IMR-90 (cell line): ENCODE measurements around the gene EDNRB. TPM values are rescaled to one million over a fixed set of nuclear protein-coding genes. Genes with fewer than 3 reads are reported as not detected.

ENCODE experiments used
- ATAC-seq: fragments of 200-7000 bp; cut with Tn5 transposase; 2 replicates; pipeline ENCODE4 v1.9.1; 2020; ENCODE audit warnings: low read depth, mild to moderate bottlenecking, moderate library complexity
- BruUV-seq: library from RNA; stranded (reverse); fragments of 400-500 nt; replicated peaks from 2 replicates; lab custom pipeline; 2021; lab: Mats Ljungman, UMichigan
- CTCF ChIA-PET: fragments of 300-600 bp; formaldehyde crosslinking; extraction: SDS; loops from one replicate; lab custom pipeline; 2021; ENCODE audit warnings: antibody characterized with exemption; lab: Yijun Ruan, JAX
- POLR2A ChIA-PET: fragments of 300-600 bp; sonication (Branson Sonifier 250); formaldehyde crosslinking; loops from one replicate; lab custom pipeline; 2022; ENCODE audit warnings: antibody characterized with exemption; ENCODE audit not compliant: unreplicated experiment; lab: Charles Lee
- DNase-seq: peaks from one replicate; pipeline ENCODE4 v3.0.0; 2013
- H2AFZ ChIP-seq: replicated peaks from 2 replicates; pipeline ENCODE3; 2013; ENCODE audit warnings: low read length, mild to moderate bottlenecking; ENCODE audit not compliant: poor library complexity
- H2AK5ac ChIP-seq: 2 replicates; pipeline ENCODE4 v1.6.1; 2013; ENCODE audit warnings: low read depth, low read length, inconsistent platforms
- H2AK9ac ChIP-seq: replicated peaks from 2 replicates; pipeline ENCODE3; 2013; ENCODE audit warnings: mild to moderate bottlenecking, low read depth, low read length, moderate library complexity; ENCODE audit not compliant: poor library complexity
- H2BK120ac ChIP-seq: 2 replicates; pipeline ENCODE4 v1.6.1; 2013; ENCODE audit warnings: low read depth, low read length, inconsistent platforms
- H2BK15ac ChIP-seq: 3 replicates; pipeline ENCODE4 v1.6.1; 2013; ENCODE audit warnings: low read depth, low read length, inconsistent platforms
- H2BK20ac ChIP-seq: 2 replicates; pipeline ENCODE4 v1.6.1; 2013; ENCODE audit warnings: low read depth, mild to moderate bottlenecking, inconsistent platforms, low read length, moderate library complexity
- H2BK5ac ChIP-seq: 2 replicates; pipeline ENCODE4 v1.6.1; 2013; ENCODE audit warnings: mild to moderate bottlenecking, low read depth, low read length, inconsistent platforms; ENCODE audit not compliant: poor library complexity, severe bottlenecking
- H3K14ac ChIP-seq: replicated peaks from 2 replicates; pipeline ENCODE4 v1.6.1; 2013; ENCODE audit warnings: low read depth, low read length, inconsistent platforms
- H3K18ac ChIP-seq: 2 replicates; pipeline ENCODE4 v1.6.1; 2013; ENCODE audit warnings: low read depth, low read length, control low read depth
- H3K23ac ChIP-seq: 2 replicates; pipeline ENCODE4 v1.6.1; 2013; ENCODE audit warnings: low read depth, low read length, inconsistent platforms
- H3K27ac ChIP-seq: 2 replicates; pipeline ENCODE4 v1.5.1; 2013; ENCODE audit warnings: mild to moderate bottlenecking, control low read depth, low read length; ENCODE audit not compliant: insufficient read depth
- H3K27me3 ChIP-seq: 2 replicates; pipeline ENCODE4 v1.6.1; 2013; ENCODE audit warnings: low read length; ENCODE audit not compliant: control insufficient read depth, insufficient read depth
- H3K36me3 ChIP-seq: 2 replicates; pipeline ENCODE4 v1.6.1; 2013; ENCODE audit warnings: low read length, mixed read lengths; ENCODE audit not compliant: control insufficient read depth, insufficient read depth
- H3K4ac ChIP-seq: 2 replicates; pipeline ENCODE4 v1.6.1; 2013; ENCODE audit warnings: low read depth, low read length, inconsistent platforms
- H3K4me1 ChIP-seq: 2 replicates; pipeline ENCODE4 v1.6.1; 2013; ENCODE audit warnings: low read length, mixed read lengths; ENCODE audit not compliant: control insufficient read depth, insufficient read depth
- H3K4me2 ChIP-seq: 2 replicates; pipeline ENCODE4 v1.6.1; 2013; ENCODE audit warnings: low read depth, mild to moderate bottlenecking, control low read depth, low read length, moderate library complexity
- H3K4me3 ChIP-seq: 2 replicates; pipeline ENCODE4 v1.5.1; 2013; ENCODE audit warnings: low read depth, mild to moderate bottlenecking, control low read depth, low read length, moderate library complexity; ENCODE audit not compliant: insufficient read depth
- H3K56ac ChIP-seq: 2 replicates; pipeline ENCODE4 v1.6.1; 2013; ENCODE audit warnings: low read length, inconsistent platforms; ENCODE audit not compliant: insufficient read depth; ENCODE audit errors: extremely low read depth
- H3K79me1 ChIP-seq, 2 experiments: 2 replicates each; pipeline ENCODE4 v1.6.1; 2013; ENCODE audit warnings: low read length in 2 of 2, inconsistent platforms in 1 of 2, low read depth in 1 of 2
- H3K9ac ChIP-seq: 2 replicates; pipeline ENCODE4 v1.6.1; 2013; ENCODE audit warnings: low read depth, low read length, control low read depth
- H3K9me1 ChIP-seq: 2 replicates; pipeline ENCODE4 v1.6.1; 2013; ENCODE audit warnings: low read length, inconsistent platforms; ENCODE audit not compliant: insufficient read depth
- H3K9me3 ChIP-seq: 2 replicates; pipeline ENCODE4 v1.6.1; 2013; ENCODE audit warnings: low read length; ENCODE audit not compliant: control insufficient read depth, insufficient read depth
- H4K20me1 ChIP-seq: 2 replicates; pipeline ENCODE4 v1.6.1; 2013; ENCODE audit warnings: low read length, inconsistent platforms; ENCODE audit not compliant: insufficient read depth
- H4K5ac ChIP-seq: 2 replicates; pipeline ENCODE4 v1.6.1; 2013; ENCODE audit warnings: mild to moderate bottlenecking, low read depth, low read length, control low read depth
- H4K8ac ChIP-seq, 2 experiments: 2 replicates each; pipeline ENCODE4 v1.6.1; 2013; ENCODE audit warnings: low read depth in 2 of 2, low read length in 2 of 2, control low read depth in 1 of 2, inconsistent platforms in 1 of 2
- H4K91ac ChIP-seq: 2 replicates; pipeline ENCODE4 v1.6.1; 2013; ENCODE audit warnings: low read depth, low read length, inconsistent platforms; ENCODE audit not compliant: insufficient read depth
- MAFK ChIP-seq: IDR thresholded peaks from 2 replicates; pipeline ENCODE4 v1.6.1; 2012; ENCODE audit warnings: low read depth, low read length, improper control_type of control experiment
- POLR2A ChIP-seq: IDR thresholded peaks from 2 replicates; pipeline ENCODE4 v1.6.1; 2012; ENCODE audit warnings: mild to moderate bottlenecking, low read depth, low read length
- RAD21 ChIP-seq: IDR thresholded peaks from 2 replicates; pipeline ENCODE4 v1.6.1; 2012; ENCODE audit warnings: low read length, improper control_type of control experiment
- WGBS, 2 experiments: methylation state at CpG; one replicate each; pipeline versions ENCODE4 v1.1.5 to v1.1.7; 2013; ENCODE audit warnings: missing lambda C conversion rate in 2 of 2; ENCODE audit not compliant: insufficient read length in 1 of 2; ENCODE audit errors: extremely low coverage in 2 of 2; 5-methylcytosine and 5-hydroxymethylcytosine counted together
- dilution Hi-C: fragments of 300-500 bp; cut with HindIII; formaldehyde crosslinking; loops from one replicate; pipeline ENCODE4 v1.14.3; 2018; ENCODE audit warnings: low sequenced_read_pairs; ENCODE audit not compliant: unreplicated experiment
- in situ Hi-C: fragments of 300-500 bp; cut with MboI; formaldehyde crosslinking; loops from 3 replicates; pipeline ENCODE4 v1.14.3; 2019; ENCODE audit warnings: low sequenced_read_pairs, inconsistent platforms, mixed read lengths
- intact Hi-C: fragments of 100-400 bp; cut with micrococcal nuclease; formaldehyde crosslinking; loops from 2 replicates; pipeline ENCODE4 v1.10.0; 2022
- polyA plus RNA-seq, 3 experiments: library from polyadenylated mRNA; depleted of rRNA; stranded (reverse); fragments of >200 nt; gene quantifications; 2 replicates each; pipeline ENCODE4 v1.2.3, GENCODE V29; 2012; ENCODE audit warnings: low replicate concordance in 1 of 3
- total RNA-seq: library from RNA; depleted of rRNA; stranded (reverse); fragments of >200 nt; gene quantifications from 2 replicates; pipeline ENCODE4 v1.2.3, GENCODE V29; 2012

EDNRB gene
- total and polyA plus RNA-seq, 2 of the 4 experiments (the other 2 are of a cell fraction) = under 0.01 to 0.09 TPM

- TF ChIP-seq POLR2A (no peak), MAFK (no peak), RAD21 (no peak)
- dilution Hi-C loops = no loop called here
- no peak overlapping the region for H3K23ac ChIP-seq
- H3K79me1 ChIP-seq = no peaks in the 10 kb centered on the region
- no peak overlapping the region for H4K91ac ChIP-seq
- H3K56ac ChIP-seq = no peak overlapping the region
- H3K27ac ChIP-seq = no peak overlapping the region
- CTCF ChIA-PET = interaction anchor here (1.6 kb wide), 1 partner anchor 10 kb away, joined by 3 read pairs; no protein-coding TSS in a partner anchor
- peaks cover 2% of the 10 kb centered on the region; the same call in 1 of the 2 replicates for H3K36me3 ChIP-seq
- H3K18ac ChIP-seq = no peak overlapping the region
- ATAC-seq = no peak
- H4K20me1 ChIP-seq = no peaks in the 10 kb centered on the region
- H4K5ac ChIP-seq = no peak overlapping the region
- H3K27me3 ChIP-seq = no peaks in the 10 kb centered on the region
- in situ Hi-C loops = no loop called here
- H2AK5ac ChIP-seq = no peak overlapping the region
- no peak overlapping the region for H2AK9ac ChIP-seq
- H3K9me1 ChIP-seq = no peaks in the 10 kb centered on the region
- no peak overlapping the region for H2BK15ac ChIP-seq
- H3K4ac ChIP-seq = no peak overlapping the region
- DNase-seq = peak; percentile 32
- no peak overlapping the region for H2AFZ ChIP-seq
- no peak overlapping the region for H3K4me3 ChIP-seq
- H3K14ac ChIP-seq = no peak overlapping the region
- H3K9ac ChIP-seq = no peak overlapping the region
- no peak overlapping the region for H3K4me2 ChIP-seq
- H4K8ac ChIP-seq = no peak overlapping the region
- H3K4me1 ChIP-seq = peaks cover 1% of the 10 kb centered on the region; the same call in 1 of the 2 replicates
- no peak overlapping the region for H2BK120ac ChIP-seq
- no peak overlapping the region for H2BK20ac ChIP-seq
- no peak overlapping the region for H2BK5ac ChIP-seq
- BruUV-seq = no TSS peak
- intact Hi-C loops = no loop called here
- H3K9me3 ChIP-seq = no peaks in the 10 kb centered on the region
- 52% methylated on average over 3 of the region's 8 CpGs; no CpG with 5 or more reads in 1 of the 2 experiments for WGBS, 2 experiments
- POLR2A ChIA-PET = no interaction called here
Observed at GRCh38 chr13:77896536-77896935, 22.1 kb downstream of the EDNRB start.
